PC-9 (cell line): Measurements from ENCODE around the gene NASP. TPM values are rescaled to one million over a fixed set of nuclear protein-coding genes. Genes with fewer than 3 reads are reported as not detected.

Experiments
- BruUV-seq: library from RNA; stranded (reverse); fragments of 400-500 nt; replicated peaks from 2 replicates; lab custom pipeline; 2021; lab: Mats Ljungman, UMichigan
- CTCF ChIA-PET: fragments of 300-600 bp; sonication (Branson Sonifier 250); formaldehyde crosslinking; loops from one replicate; lab custom pipeline; 2022; ENCODE audit warnings: antibody characterized with exemption; lab: Charles Lee
- POLR2A ChIA-PET: fragments of 300-600 bp; sonication (Branson Sonifier 250); formaldehyde crosslinking; loops from one replicate; lab custom pipeline; 2022; ENCODE audit warnings: antibody characterized with exemption; ENCODE audit not compliant: unreplicated experiment; lab: Charles Lee
- DNase-seq, 2 experiments: peaks; one replicate each; pipeline versions ENCODE4 v3.0.0 to v3.0.0-alpha.2; 2015 to 2022; ENCODE audit warnings: mixed read lengths in 1 of 2
- H2AFZ ChIP-seq: fragments of 200-600 bp; sonication (generic); 2 replicates; pipeline ENCODE4 v1.8.1; 2017; ENCODE audit warnings: antibody characterized with exemption
- H3F3A ChIP-seq: fragments of 200-600 bp; sonication (generic); 2 replicates; pipeline ENCODE4 v1.8.1; 2017; ENCODE audit warnings: antibody characterized with exemption, mild to moderate bottlenecking, low read depth; ENCODE audit not compliant: insufficient read depth
- H3K27ac ChIP-seq: fragments of 200-600 bp; sonication (generic); 2 replicates; pipeline ENCODE4 v1.6.1; 2016; ENCODE audit warnings: mixed run types
- H3K27me3 ChIP-seq: fragments of 200-600 bp; sonication (generic); 2 replicates; pipeline ENCODE4 v1.6.1; 2016; ENCODE audit warnings: low read depth, mixed run types; ENCODE audit not compliant: insufficient read depth
- H3K36me3 ChIP-seq: fragments of 200-600 bp; sonication (generic); 2 replicates; pipeline ENCODE4 v1.6.1; 2016; ENCODE audit warnings: low read depth, mixed run types
- H3K4me1 ChIP-seq: fragments of 200-600 bp; sonication (generic); replicated peaks from 2 replicates; pipeline ENCODE4 v1.6.1; 2016; ENCODE audit warnings: mixed run types; ENCODE audit not compliant: insufficient read depth
- H3K4me2 ChIP-seq: fragments of 200-600 bp; sonication (generic); 2 replicates; pipeline ENCODE4 v1.6.1; 2017; ENCODE audit warnings: mixed run types
- H3K4me3 ChIP-seq: fragments of 200-600 bp; sonication (generic); 2 replicates; pipeline ENCODE4 v1.6.1; 2016; ENCODE audit warnings: mixed run types
- H3K79me2 ChIP-seq: fragments of 200-600 bp; sonication (generic); 2 replicates; pipeline ENCODE4 v1.6.1; 2017; ENCODE audit warnings: low read depth, mixed run types
- H3K9me2 ChIP-seq: fragments of 200-600 bp; sonication (generic); 2 replicates; pipeline ENCODE4 v1.8.1; 2017; ENCODE audit warnings: mild to moderate bottlenecking; ENCODE audit not compliant: insufficient read depth
- H3K9me3 ChIP-seq: fragments of 200-600 bp; sonication (generic); 2 replicates; pipeline ENCODE4 v1.8.1; 2016; ENCODE audit warnings: low read depth; ENCODE audit not compliant: insufficient read depth
- H4K20me1 ChIP-seq: fragments of 200-600 bp; sonication (generic); 2 replicates; pipeline ENCODE4 v1.8.1; 2017; ENCODE audit not compliant: insufficient read depth
- EZH2 ChIP-seq: fragments of 200-600 bp; sonication (generic); IDR thresholded peaks from 2 replicates; pipeline ENCODE4 v1.8.0; 2017; ENCODE audit warnings: antibody characterized with exemption, low read depth
- intact Hi-C: fragments of 100-400 bp; cut with micrococcal nuclease; formaldehyde crosslinking; loops from one replicate; pipeline ENCODE4 v1.10.0; 2022; ENCODE audit not compliant: unreplicated experiment
- total RNA-seq: library from RNA; stranded (reverse); gene quantifications from 2 replicates; pipeline ENCODE4 v1.2.3, GENCODE V29; 2021

The NASP gene
- total RNA-seq, 1 experiment from 2014 or later, result 221 TPM

DNA sequence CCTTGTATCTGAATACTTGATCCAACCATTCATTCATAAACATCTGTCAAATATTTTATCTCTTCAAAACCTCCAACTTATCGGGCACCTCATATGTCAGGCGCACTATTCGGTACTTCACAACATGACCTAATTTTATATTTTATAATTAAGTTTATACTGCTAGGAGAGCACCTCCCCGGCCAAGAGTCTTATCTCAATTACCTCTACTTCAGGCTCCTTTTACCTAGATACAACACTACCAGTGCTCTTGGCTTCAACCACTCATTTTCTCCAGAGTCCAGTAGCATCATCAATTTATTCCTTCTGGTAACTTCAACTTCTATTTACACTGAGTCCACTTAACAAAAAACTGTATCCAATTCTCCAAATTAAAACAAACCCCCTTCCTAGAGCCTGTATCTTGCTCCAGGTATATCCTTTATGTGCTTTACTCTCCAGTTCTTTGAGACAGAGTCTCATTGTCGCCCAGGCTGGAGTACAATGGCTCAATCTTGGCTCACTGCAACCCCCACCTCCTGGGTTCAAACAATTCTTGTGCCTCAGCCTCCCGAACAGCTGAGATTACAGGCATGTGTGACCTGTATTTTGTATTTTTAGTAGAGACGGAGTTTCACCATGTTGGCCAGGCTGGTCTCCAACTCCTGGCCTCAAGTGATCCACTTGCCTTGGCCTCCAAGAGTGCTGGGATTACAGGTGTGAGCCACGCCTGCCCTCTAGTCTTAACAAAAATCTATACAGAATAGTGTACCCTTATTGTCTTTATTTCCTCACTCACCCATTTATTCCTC lies 83.7 kb downstream of the NASP start:
- H4K20me1 ChIP-seq, result peaks cover 83% of the 10 kb centered on the region
- ChIA-PET CTCF (no interaction called here), POLR2A (interaction anchor here (0.5 to 0.9 kb wide), 2 partner anchors 11 to 890 kb away, joined by 4 to 8 read pairs; no protein-coding TSS in a partner anchor)
- no peak for DNase-seq
- H3K27me3 ChIP-seq, result no peaks in the 10 kb centered on the region
- intact Hi-C loops, result no loop called here
- peaks cover 96% of the 10 kb centered on the region for H3K79me2 ChIP-seq
- H2AFZ ChIP-seq, result no peak overlapping the region
- no peaks in the 10 kb centered on the region for H3K9me2 ChIP-seq
- H3K27ac ChIP-seq, result no peak overlapping the region
- H3K4me3 ChIP-seq, result no peak overlapping the region
- no peak overlapping the region for H3K4me2 ChIP-seq
- peaks cover 8% of the 10 kb centered on the region; the same call in 1 of the 2 replicates for H3F3A ChIP-seq
- no peaks in the 10 kb centered on the region for H3K9me3 ChIP-seq
- H3K36me3 ChIP-seq, result 0 out of 2 replicates have a peak, but pooled peaks cover 14% of the 10 kb centered on the region
- TF ChIP-seq EZH2, result no peak
- no TSS peak for BruUV-seq
- no peaks in the 10 kb centered on the region for H3K4me1 ChIP-seq

Other genes with a start within 250 kb of the NASP start
- 14.5 and 20.4 TPM in 2 replicates for gene TOE1, start 243.9 kb upstream of the NASP start, total RNA-seq
- gene MUTYH, start 243.6 kb upstream of the NASP start, total RNA-seq, result 52.4 and 53.2 TPM in 2 replicates
- 13.8 and 17.5 TPM in 2 replicates for gene TESK2, start 92.9 kb upstream of the NASP start, total RNA-seq
- gene CCDC163, start 84.0 kb upstream of the NASP start, total RNA-seq, result 4.2 and 4.4 TPM in 2 replicates
- gene MMACHC, start 83.7 kb upstream of the NASP start, total RNA-seq, result 3.0 and 7.3 TPM in 2 replicates
- 1,455 and 1,838 TPM in 2 replicates for gene PRDX1, start 62.2 kb upstream of the NASP start, total RNA-seq
- 202 and 277 TPM in 2 replicates for gene AKR1A1, start 33.2 kb upstream of the NASP start, total RNA-seq
- gene CCDC17, start 40.0 kb downstream of the NASP start, total RNA-seq, result 5.6 and 6.6 TPM in 2 replicates
- gene GPBP1L1, start 102.5 kb downstream of the NASP start, total RNA-seq, result 124 and 138 TPM in 2 replicates
- gene TMEM69, start 104.1 kb downstream of the NASP start, total RNA-seq, result 25.5 and 49.4 TPM in 2 replicates
- gene IPP, start 166.6 kb downstream of the NASP start, total RNA-seq, result 25.2 and 25.4 TPM in 2 replicates
- 58.8 and 69.3 TPM in 2 replicates for gene MAST2, start 219.6 kb downstream of the NASP start, total RNA-seq